ENCODE results near the gene SLC24A3. TPM values are rescaled to one million over a fixed set of nuclear protein-coding genes. Genes with fewer than 3 reads are reported as not detected.

The SLC24A3 gene
- polyA plus RNA-seq, 1 experiment, result 1.7 TPM

DNA sequence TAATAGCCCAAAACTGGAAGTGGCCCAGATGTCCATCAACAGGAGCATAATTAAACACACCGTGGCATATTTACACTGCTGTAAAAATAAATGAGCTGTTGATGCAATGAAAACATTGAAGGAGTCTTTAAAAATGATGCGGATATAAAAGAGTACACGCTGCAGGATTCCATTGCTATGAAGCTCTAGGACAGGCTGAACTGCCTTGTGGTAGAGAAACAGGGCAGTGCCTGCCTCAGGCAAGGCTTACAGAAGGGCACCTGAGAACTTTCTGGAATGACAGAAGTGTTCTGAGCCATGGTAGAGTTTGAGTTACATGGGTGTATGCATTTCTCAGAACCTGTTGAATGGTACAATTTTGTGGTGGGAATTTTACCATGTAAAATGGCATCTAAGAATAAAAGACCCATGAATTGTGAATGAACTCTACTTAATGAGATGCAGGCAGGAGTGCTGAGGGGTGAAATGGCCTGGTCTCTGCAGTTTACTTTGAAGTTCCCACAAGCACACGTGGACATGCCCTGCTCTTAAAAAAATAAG lies 500.3 kb downstream of the SLC24A3 start:
- Histone ChIP-seq H3K4me3 (ENCODE audit: low read depth, low read length) (no peak overlapping the region), H3K36me3 (ENCODE audit: control insufficient read depth, insufficient read depth, low read length) (no peaks in the 10 kb centered on the region), H3K27me3 (ENCODE audit: control insufficient read depth, insufficient read depth, low read length) (peaks cover 5% of the 10 kb centered on the region)
- POLR2A ChIA-PET, result interaction anchor here (0.5 kb wide), 1 partner anchor 280 kb away, joined by 6 read pairs; no protein-coding TSS in a partner anchor
- CTCF ChIA-PET, result interaction anchor here (1.0 kb wide), 1 partner anchor 20 kb away, joined by 4 read pairs; no protein-coding TSS in a partner anchor
- no peak for DNase-seq (ENCODE audit: low read depth)
- no peak for TF ChIP-seq CTCF (IDR thresholded peaks at IDR 0.05; ENCODE audit: insufficient read depth, low read depth, low read length)

GRCh38 chr20:19713822-19714578 lies 501.6 kb downstream of the SLC24A3 start:
- Histone ChIP-seq H3K36me3 (ENCODE audit: control insufficient read depth, insufficient read depth, low read length) (no peaks in the 10 kb centered on the region), H3K4me3 (ENCODE audit: low read depth, low read length) (no peak overlapping the region), H3K27me3 (ENCODE audit: control insufficient read depth, insufficient read depth, low read length) (no peaks in the 10 kb centered on the region)
- CTCF ChIA-PET, result interaction anchor here (1.6 kb wide), 1 partner anchor 303 kb away, joined by 5 read pairs; the partner anchor contains the start of gene NAA20
- no peak for DNase-seq (ENCODE audit: low read depth)
- POLR2A ChIA-PET, result interaction anchor here (0.6 kb wide), 2 partner anchors 85 to 204 kb away, joined by 3 to 13 read pairs; no protein-coding TSS in a partner anchor
- TF ChIP-seq CTCF (IDR thresholded peaks at IDR 0.05; ENCODE audit: insufficient read depth, low read depth, low read length), result no peak

- POLR2A ChIA-PET, result interaction anchor here (0.6 kb wide), 2 partner anchors 86 to 203 kb away, joined by 3 to 13 read pairs; no protein-coding TSS in a partner anchor
- DNase-seq (ENCODE audit: low read depth), result no peak
- Histone ChIP-seq H3K36me3 (ENCODE audit: control insufficient read depth, insufficient read depth, low read length) (no peaks in the 10 kb centered on the region), H3K4me3 (ENCODE audit: low read depth, low read length) (no peak overlapping the region), H3K27me3 (ENCODE audit: control insufficient read depth, insufficient read depth, low read length) (no peaks in the 10 kb centered on the region)
- TF ChIP-seq CTCF (IDR thresholded peaks at IDR 0.05; ENCODE audit: insufficient read depth, low read depth, low read length), result no peak
- CTCF ChIA-PET, result interaction anchor here (1.6 kb wide), 1 partner anchor 303 kb away, joined by 5 read pairs; the partner anchor contains the start of gene NAA20
These were observed 502.1 kb downstream of the SLC24A3 start for GRCh38 chr20:19714579-19714840.

- POLR2A ChIA-PET, result no interaction called here
- no peak for TF ChIP-seq CTCF (IDR thresholded peaks at IDR 0.05; ENCODE audit: insufficient read depth, low read depth, low read length)
- no peak overlapping the region for H3K4me3 ChIP-seq (ENCODE audit: low read depth, low read length)
- CTCF ChIA-PET, result no interaction called here
- no peak for DNase-seq (ENCODE audit: low read depth)
- H3K27me3 ChIP-seq (ENCODE audit: control insufficient read depth, insufficient read depth, low read length), result 0 out of 2 replicates have a peak, but pooled peaks cover 2% of the 10 kb centered on the region
- H3K36me3 ChIP-seq (ENCODE audit: control insufficient read depth, insufficient read depth, low read length), result no peaks in the 10 kb centered on the region
These were observed 503.5 kb downstream of the SLC24A3 start for GRCh38 chr20:19715986-19716385.

DNA sequence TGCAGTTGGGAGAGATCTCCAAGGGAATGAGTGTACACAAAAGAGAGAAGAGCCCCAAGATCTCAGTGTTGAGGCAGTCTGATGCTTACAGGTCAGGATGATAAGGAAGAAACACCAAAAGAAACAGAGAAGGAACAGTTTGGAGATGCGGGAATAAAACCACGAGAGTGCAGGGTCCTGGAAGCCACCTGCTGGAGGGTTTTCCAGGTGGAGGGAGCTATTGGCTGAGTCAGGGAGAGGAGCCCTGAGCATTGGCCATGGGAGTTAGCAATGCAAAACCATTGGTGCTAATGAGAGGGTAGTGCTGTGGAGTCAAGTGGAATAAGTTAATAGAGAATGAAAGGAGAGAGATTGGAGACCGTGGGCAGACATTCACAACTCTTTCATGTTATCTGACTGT lies 506.4 kb downstream of the SLC24A3 start:
- CTCF ChIA-PET, result no interaction called here
- H3K4me3 ChIP-seq (ENCODE audit: low read depth, low read length), result no peak overlapping the region
- TF ChIP-seq CTCF (IDR thresholded peaks at IDR 0.05; ENCODE audit: insufficient read depth, low read depth, low read length), result no peak
- H3K36me3 ChIP-seq (ENCODE audit: control insufficient read depth, insufficient read depth, low read length), result no peaks in the 10 kb centered on the region
- no peak for DNase-seq (ENCODE audit: low read depth)
- 0 out of 2 replicates have a peak, but pooled peaks cover 2% of the 10 kb centered on the region for H3K27me3 ChIP-seq (ENCODE audit: control insufficient read depth, insufficient read depth, low read length)
- POLR2A ChIA-PET, result no interaction called here

All from BJ (cell line).